GM12878 (cell line): ENCODE data around the gene SNX33. TPM values are rescaled to one million over a fixed set of nuclear protein-coding genes. Genes with fewer than 3 reads are reported as not detected.
A peak's percentile ranks its signal among the peaks of the same experiment; 100 is the strongest.

Experiments used
- CBX5 ChIP-seq: sonication (generic); IDR thresholded peaks from 2 replicates; pipeline ENCODE4 v1.6.1; 2016; ENCODE audit warnings: low read depth, moderate library complexity, mild to moderate bottlenecking, inconsistent platforms
- CHD4 ChIP-seq: fragments of 200-600 bp; sonication (generic); IDR thresholded peaks from 2 replicates; pipeline ENCODE4 v1.6.1; 2016; ENCODE audit warnings: mild to moderate bottlenecking
- E2F8 ChIP-seq: fragments of 450-650 bp; IDR thresholded peaks from 2 replicates; pipeline ENCODE4 v1.6.1; 2018; ENCODE audit warnings: mild to moderate bottlenecking, low read depth, moderate library complexity; ENCODE audit not compliant: partially characterized antibody
- HDAC2 ChIP-seq: fragments of 200-600 bp; sonication (generic); IDR thresholded peaks from 2 replicates; pipeline ENCODE4 v1.6.1; 2017
- HDGF ChIP-seq: fragments of 450-650 bp; IDR thresholded peaks from 2 replicates; pipeline ENCODE4 v1.6.1; 2016; ENCODE audit warnings: antibody characterized with exemption
- IKZF2 ChIP-seq, 2 experiments: fragments of 450-650 bp; IDR thresholded peaks; 2 replicates each; pipeline ENCODE4 v1.6.1; 2017; ENCODE audit warnings: mild to moderate bottlenecking in 2 of 2, moderate library complexity in 2 of 2
- LARP7 ChIP-seq: fragments of 450-650 bp; IDR thresholded peaks from 2 replicates; pipeline ENCODE4 v1.6.1; 2017; ENCODE audit warnings: mild to moderate bottlenecking
- MEF2B ChIP-seq: fragments of 450-650 bp; IDR thresholded peaks from 2 replicates; pipeline ENCODE4 v1.6.1; 2018; ENCODE audit warnings: mild to moderate bottlenecking, moderate library complexity; ENCODE audit not compliant: partially characterized antibody, poor library complexity, severe bottlenecking
- MTA3 ChIP-seq: IDR thresholded peaks from 2 replicates; pipeline ENCODE4 v1.6.1; 2012; ENCODE audit warnings: low read length, inconsistent platforms, borderline replicate concordance
- NBN ChIP-seq: fragments of 450-650 bp; IDR thresholded peaks from 2 replicates; pipeline ENCODE4 v1.6.1; 2016
- NKRF ChIP-seq: fragments of 450-650 bp; conservative IDR thresholded peaks from 2 replicates; pipeline ENCODE4 v1.6.1; 2017; ENCODE audit warnings: mild to moderate bottlenecking, moderate library complexity
- POLR2A ChIP-seq: IDR thresholded peaks from 2 replicates; pipeline ENCODE4 v1.6.1; 2011; ENCODE audit warnings: low read depth, mild to moderate bottlenecking, low read length
- RFX5 ChIP-seq: IDR thresholded peaks from 2 replicates; pipeline ENCODE4 v1.6.1; 2011; ENCODE audit warnings: low read depth, low read length, improper control_type of control experiment
- SMAD1 ChIP-seq: fragments of 450-650 bp; IDR thresholded peaks from 2 replicates; pipeline ENCODE4 v1.6.1; 2018; ENCODE audit warnings: mild to moderate bottlenecking, low read depth; ENCODE audit not compliant: partially characterized antibody
- SMC3 ChIP-seq: IDR thresholded peaks from 2 replicates; pipeline ENCODE4 v1.6.1; 2011; ENCODE audit warnings: low read length, improper control_type of control experiment, borderline replicate concordance
- ZBED1 ChIP-seq: IDR thresholded peaks from 2 replicates; pipeline ENCODE4 v1.6.1; 2016; ENCODE audit warnings: borderline replicate concordance
- polyA plus RNA-seq, 11 experiments: library from polyadenylated mRNA; depleted of rRNA in 4 of 11; unstranded in 6 of 11; stranded (reverse) in 5 of 11; fragments of >200 nt; fragmentation: Nextera tagmentation in 4 of 11; fragmentation: Illumina TruSeq in 1 of 11; extraction: Ambion mirVana in 4 of 11; extraction: Trizol in 1 of 11; gene quantifications; 1 replicate in 1 of 11; 2 replicates in 10 of 11; pipeline versions ENCODE4 v1.2.1 to v1.2.3, GENCODE V29; 2011 to 2016; ENCODE audit warnings: inconsistent platforms in 2 of 11, missing spikeins in 2 of 11, low read depth in 1 of 11
- total RNA-seq, 4 experiments: library from RNA; depleted of rRNA in 3 of 4; stranded (reverse); fragments of >200 nt in 3 of 4; fragmentation: Illumina TruSeq in 1 of 4; extraction: Trizol in 1 of 4; gene quantifications; 2 replicates each; pipeline versions ENCODE4 v1.2.1 to v1.2.3, GENCODE V29; 2013 to 2021
- TF ChIP-seq, protein P1 (sequence below): IDR thresholded peaks from 2 replicates; pipeline ENCODE4 v1.6.1; 2012; ENCODE audit warnings: mild to moderate bottlenecking, low read depth, low read length
- TF ChIP-seq, protein P2 (sequence below): IDR thresholded peaks from 2 replicates; pipeline ENCODE4 v1.6.1; 2011; ENCODE audit warnings: mild to moderate bottlenecking, low read depth, low read length, moderate library complexity; ENCODE audit not compliant: insufficient replicate concordance
- TF ChIP-seq, protein P3 (sequence below): fragments of 450-650 bp; IDR thresholded peaks from 2 replicates; pipeline ENCODE4 v1.6.1; 2016; ENCODE audit warnings: mild to moderate bottlenecking

SNX33 gene
- total and polyA plus RNA-seq, 10 of the 15 experiments (the other 5 are each of a cell fraction or from before 2014, with no cell fraction given), result 0.13 to 1.9 (median 0.55) TPM

DNA sequence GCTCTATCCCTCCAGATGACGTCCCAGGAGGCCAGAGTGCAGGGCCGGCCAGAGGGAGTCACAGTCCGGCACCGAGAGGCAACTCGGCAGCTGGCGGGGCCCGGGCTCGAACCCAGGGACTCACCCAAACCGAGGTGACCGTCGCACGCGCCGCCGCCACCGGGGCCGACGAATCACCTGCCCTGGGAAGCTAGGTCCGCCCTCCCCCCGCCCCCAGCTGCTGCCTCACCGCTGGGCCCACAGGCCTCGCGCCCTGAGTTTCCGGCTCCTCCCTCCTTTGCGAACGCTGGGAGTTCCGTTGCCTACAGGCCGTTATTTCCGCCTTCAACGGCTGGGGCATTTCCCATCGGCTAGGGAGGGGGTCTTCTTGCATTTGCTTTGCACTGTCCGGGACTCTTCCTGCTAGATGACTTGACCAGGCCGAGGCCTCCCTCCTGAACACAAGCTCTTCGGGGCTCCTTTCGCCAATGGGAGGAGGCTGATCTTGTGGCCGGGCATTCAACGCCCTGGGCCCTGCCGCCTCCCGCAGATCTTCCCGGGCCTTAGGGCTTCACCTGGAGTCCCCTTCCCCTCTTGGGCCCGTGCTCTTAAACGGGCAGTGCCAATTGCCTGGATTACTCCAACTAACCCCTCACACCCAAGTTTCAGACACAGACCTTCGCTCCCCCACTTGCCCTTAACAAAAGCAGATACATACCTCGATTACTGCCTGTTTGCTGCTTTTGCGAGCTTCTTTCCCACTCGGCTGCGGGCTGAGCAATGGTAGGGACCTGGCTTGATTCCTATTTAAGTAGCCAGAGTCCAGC is 22.0 kb upstream of the SNX33 start, which contains the start of gene SNUPN (continued):
- no peak for TF ChIP-seq CBX5
- TF ChIP-seq CHD4, result no peak
- TF ChIP-seq, protein P1, sequence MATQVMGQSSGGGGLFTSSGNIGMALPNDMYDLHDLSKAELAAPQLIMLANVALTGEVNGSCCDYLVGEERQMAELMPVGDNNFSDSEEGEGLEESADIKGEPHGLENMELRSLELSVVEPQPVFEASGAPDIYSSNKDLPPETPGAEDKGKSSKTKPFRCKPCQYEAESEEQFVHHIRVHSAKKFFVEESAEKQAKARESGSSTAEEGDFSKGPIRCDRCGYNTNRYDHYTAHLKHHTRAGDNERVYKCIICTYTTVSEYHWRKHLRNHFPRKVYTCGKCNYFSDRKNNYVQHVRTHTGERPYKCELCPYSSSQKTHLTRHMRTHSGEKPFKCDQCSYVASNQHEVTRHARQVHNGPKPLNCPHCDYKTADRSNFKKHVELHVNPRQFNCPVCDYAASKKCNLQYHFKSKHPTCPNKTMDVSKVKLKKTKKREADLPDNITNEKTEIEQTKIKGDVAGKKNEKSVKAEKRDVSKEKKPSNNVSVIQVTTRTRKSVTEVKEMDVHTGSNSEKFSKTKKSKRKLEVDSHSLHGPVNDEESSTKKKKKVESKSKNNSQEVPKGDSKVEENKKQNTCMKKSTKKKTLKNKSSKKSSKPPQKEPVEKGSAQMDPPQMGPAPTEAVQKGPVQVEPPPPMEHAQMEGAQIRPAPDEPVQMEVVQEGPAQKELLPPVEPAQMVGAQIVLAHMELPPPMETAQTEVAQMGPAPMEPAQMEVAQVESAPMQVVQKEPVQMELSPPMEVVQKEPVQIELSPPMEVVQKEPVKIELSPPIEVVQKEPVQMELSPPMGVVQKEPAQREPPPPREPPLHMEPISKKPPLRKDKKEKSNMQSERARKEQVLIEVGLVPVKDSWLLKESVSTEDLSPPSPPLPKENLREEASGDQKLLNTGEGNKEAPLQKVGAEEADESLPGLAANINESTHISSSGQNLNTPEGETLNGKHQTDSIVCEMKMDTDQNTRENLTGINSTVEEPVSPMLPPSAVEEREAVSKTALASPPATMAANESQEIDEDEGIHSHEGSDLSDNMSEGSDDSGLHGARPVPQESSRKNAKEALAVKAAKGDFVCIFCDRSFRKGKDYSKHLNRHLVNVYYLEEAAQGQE, result 0 out of 2 replicates have a peak, but pooled peaks have one; percentile 11
- TF ChIP-seq E2F8, result no peak
- TF ChIP-seq, protein P2, sequence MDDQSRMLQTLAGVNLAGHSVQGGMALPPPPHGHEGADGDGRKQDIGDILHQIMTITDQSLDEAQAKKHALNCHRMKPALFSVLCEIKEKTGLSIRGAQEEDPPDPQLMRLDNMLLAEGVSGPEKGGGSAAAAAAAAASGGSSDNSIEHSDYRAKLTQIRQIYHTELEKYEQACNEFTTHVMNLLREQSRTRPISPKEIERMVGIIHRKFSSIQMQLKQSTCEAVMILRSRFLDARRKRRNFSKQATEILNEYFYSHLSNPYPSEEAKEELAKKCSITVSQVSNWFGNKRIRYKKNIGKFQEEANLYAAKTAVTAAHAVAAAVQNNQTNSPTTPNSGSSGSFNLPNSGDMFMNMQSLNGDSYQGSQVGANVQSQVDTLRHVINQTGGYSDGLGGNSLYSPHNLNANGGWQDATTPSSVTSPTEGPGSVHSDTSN, result peak; percentile 33
- TF ChIP-seq, protein P3, sequence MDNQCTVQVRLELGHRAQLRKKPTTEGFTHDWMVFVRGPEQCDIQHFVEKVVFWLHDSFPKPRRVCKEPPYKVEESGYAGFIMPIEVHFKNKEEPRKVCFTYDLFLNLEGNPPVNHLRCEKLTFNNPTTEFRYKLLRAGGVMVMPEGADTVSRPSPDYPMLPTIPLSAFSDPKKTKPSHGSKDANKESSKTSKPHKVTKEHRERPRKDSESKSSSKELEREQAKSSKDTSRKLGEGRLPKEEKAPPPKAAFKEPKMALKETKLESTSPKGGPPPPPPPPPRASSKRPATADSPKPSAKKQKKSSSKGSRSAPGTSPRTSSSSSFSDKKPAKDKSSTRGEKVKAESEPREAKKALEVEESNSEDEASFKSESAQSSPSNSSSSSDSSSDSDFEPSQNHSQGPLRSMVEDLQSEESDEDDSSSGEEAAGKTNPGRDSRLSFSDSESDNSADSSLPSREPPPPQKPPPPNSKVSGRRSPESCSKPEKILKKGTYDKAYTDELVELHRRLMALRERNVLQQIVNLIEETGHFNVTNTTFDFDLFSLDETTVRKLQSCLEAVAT, result peak; percentile 95
- no peak for TF ChIP-seq MTA3
- TF ChIP-seq LARP7, result peak; percentile 75; the same call in 1 of the 2 replicates
- no peak for TF ChIP-seq MEF2B
- TF ChIP-seq NKRF, result peak; percentile 44; the same call in 1 of the 2 replicates
- 0 out of 2 replicates have a peak, but pooled peaks have one; percentile 32 for TF ChIP-seq RFX5
- peak; percentile 94 for TF ChIP-seq NBN
- TF ChIP-seq IKZF2 (IDR thresholded peaks at IDR 0.05), result peak; percentile 42 to 51; a peak in 3 of 4 replicates
- peak; percentile 87 for TF ChIP-seq POLR2A
- peak; percentile 27; the same call in 1 of the 2 replicates for TF ChIP-seq HDAC2
- peak; percentile 97 for TF ChIP-seq HDGF
- TF ChIP-seq SMC3, result no peak
- TF ChIP-seq ZBED1, result peak; percentile 19; the same call in 1 of the 2 replicates
- TF ChIP-seq SMAD1, result peak; percentile 31
